Stimulated activated CD4-positive, alpha-beta T cell treated with anti-CD3 and anti-CD28 coated beads, Interleukin-15, amount 100 ng/mL, for 48 hours (primary cell): ENCODE results near the gene NEU4.
"Not testable (repeated sequence)": the region's sequence is repeated elsewhere in the genome, so short reads cannot be mapped to it uniquely, and the experiment has no call there.

Source experiments
- DNase-seq, 2 donors: peaks; one replicate each; pipeline ENCODE4 v3.0.0-alpha.2; 2020; ENCODE audit warnings: low read depth in 2 of 2

The NEU4 gene

GRCh38 chr2:241799522-241800197, 9.3 kb upstream of the NEU4 start:
- DNase-seq: no peak

GRCh38 chr2:241800198-241800903, 8.6 kb upstream of the NEU4 start:
- not testable (repeated sequence) for DNase-seq

GRCh38 chr2:241801611-241802420, 7.2 kb upstream of the NEU4 start:
- DNase-seq: no peak

- DNase-seq: no peak
Measured at GRCh38 chr2:241802421-241803318, 6.3 kb upstream of the NEU4 start.

- DNase-seq: no peak
Measured at GRCh38 chr2:241803387-241804325, 5.3 kb upstream of the NEU4 start.

- DNase-seq: no peak
Measured at GRCh38 chr2:241804326-241805229, 4.4 kb upstream of the NEU4 start.

- not testable (repeated sequence) for DNase-seq
Measured at GRCh38 chr2:241806217-241806616, 2.8 kb upstream of the NEU4 start.

- DNase-seq: no peak
Measured at GRCh38 chr2:241808051-241808720, 807 bp upstream of the NEU4 start.

GRCh38 chr2:241809383-241810306, 652 bp downstream of the NEU4 start:
- DNase-seq: no peak

GRCh38 chr2:241810307-241811200, 1.6 kb downstream of the NEU4 start:
- no peak for DNase-seq

- no peak for DNase-seq
Measured at GRCh38 chr2:241811201-241811951, 2.4 kb downstream of the NEU4 start.

- no peak for DNase-seq
Measured at GRCh38 chr2:241811952-241812729, 3.1 kb downstream of the NEU4 start.

GRCh38 chr2:241812730-241813643, 4.0 kb downstream of the NEU4 start:
- no peak for DNase-seq
